B cell (primary cell): Measurements from ENCODE around the gene CISD1. TPM values are rescaled to one million over a fixed set of nuclear protein-coding genes. Genes with fewer than 3 reads are reported as not detected.
A peak's percentile ranks its signal among the peaks of the same experiment; 100 is the strongest.

ENCODE experiments used
- ATAC-seq: fragments of 200-7000 bp; cut with Tn5 transposase; one replicate; pipeline ENCODE4 v1.10.0; 2021; ENCODE audit warnings: low read depth, mild to moderate bottlenecking, moderate number of reproducible peaks, moderate library complexity
- CTCF ChIA-PET: fragments of 350-600 bp; sonication (Branson Sonifier 250); formaldehyde crosslinking; loops from one replicate; lab custom pipeline; 2021; ENCODE audit warnings: antibody characterized with exemption, inconsistent platforms; lab: Charles Lee
- POLR2A ChIA-PET: fragments of 350-600 bp; sonication (Branson Sonifier 250); formaldehyde crosslinking; loops from one replicate; lab custom pipeline; 2021; ENCODE audit warnings: antibody characterized with exemption; lab: Charles Lee
- DNase-seq: peaks from one replicate; pipeline ENCODE4 v3.0.0; 2013
- H2AFZ ChIP-seq: 2 replicates; pipeline ENCODE4 v1.6.1; 2012; ENCODE audit warnings: mild to moderate bottlenecking, low read depth, low read length; ENCODE audit not compliant: insufficient read depth, poor library complexity, severe bottlenecking
- H3K27ac ChIP-seq, 2 donors: 1 replicate in 1 of 2; 2 replicates in 1 of 2; pipeline ENCODE4 v1.5.1; 2012 to 2013; ENCODE audit warnings: low read length in 2 of 2, mild to moderate bottlenecking in 2 of 2, moderate library complexity in 1 of 2
- H3K27me3 ChIP-seq, 4 experiments: fragments of 200-600 bp in 1 of 4; sonication (generic) in 1 of 4; replicated peaks in 1 of 4; 1 replicate in 2 of 4; 2 replicates in 2 of 4; pipeline versions ENCODE4 v1.6.1 to v1.7.0; 2013 to 2016; ENCODE audit warnings: low read length in 3 of 4, mild to moderate bottlenecking in 2 of 4, mixed read lengths in 1 of 4, moderate library complexity in 1 of 4; ENCODE audit not compliant: insufficient read depth in 4 of 4, control insufficient read depth in 3 of 4; ENCODE audit errors: control extremely low read depth in 1 of 4
- H3K36me3 ChIP-seq, 2 experiments: replicated peaks in 1 of 2; 1 replicate in 1 of 2; 2 replicates in 1 of 2; pipeline versions ENCODE4 v1.6.1 to v1.7.1; 2013; ENCODE audit warnings: low read length in 1 of 2; ENCODE audit not compliant: insufficient read depth in 2 of 2, control insufficient read depth in 1 of 2; ENCODE audit errors: control extremely low read depth in 1 of 2, extremely low read depth in 1 of 2
- H3K4me1 ChIP-seq, 2 donors: fragments of 200-600 bp in 1 of 2; sonication (generic) in 1 of 2; 1 replicate in 1 of 2; 2 replicates in 1 of 2; pipeline versions ENCODE4 v1.5.1 to v1.6.1; 2013 to 2017; ENCODE audit warnings: low read length in 2 of 2; ENCODE audit not compliant: control insufficient read depth in 2 of 2, insufficient read depth in 2 of 2
- H3K4me2 ChIP-seq: replicated peaks from 2 replicates; pipeline ENCODE3; 2012; ENCODE audit warnings: mild to moderate bottlenecking, low read depth, low read length; ENCODE audit not compliant: poor library complexity, severe bottlenecking
- H3K4me3 ChIP-seq, 5 experiments: fragments of 200-600 bp in 1 of 5; sonication (generic) in 1 of 5; 1 replicate in 3 of 5; 2 replicates in 2 of 5; pipeline versions ENCODE4 v1.5.1 to v1.7.0; 2011 to 2016; ENCODE audit warnings: low read length in 4 of 5, mild to moderate bottlenecking in 4 of 5, low read depth in 2 of 5, control low read depth in 1 of 5, moderate library complexity in 1 of 5; ENCODE audit not compliant: insufficient read depth in 1 of 5; ENCODE audit errors: control extremely low read depth in 1 of 5, extremely low read depth in 1 of 5
- H3K79me2 ChIP-seq: fragments of 200-600 bp; sonication (generic); one replicate; pipeline ENCODE4 v1.6.0; 2016; ENCODE audit warnings: low read length; ENCODE audit not compliant: control insufficient read depth, insufficient read depth
- H3K9ac ChIP-seq: fragments of 200-600 bp; sonication (generic); 2 replicates; pipeline ENCODE4 v1.6.1; 2017; ENCODE audit warnings: mild to moderate bottlenecking, low read length, moderate library complexity
- H3K9me3 ChIP-seq, 3 donors: one replicate each; pipeline versions ENCODE4 v1.6.1 to v1.7.1; 2013; ENCODE audit warnings: low read length in 2 of 3; ENCODE audit not compliant: control insufficient read depth in 2 of 3, insufficient read depth in 1 of 3; ENCODE audit errors: control extremely low read depth in 1 of 3
- H4K20me1 ChIP-seq: 2 replicates; pipeline ENCODE4 v1.6.0; 2012; ENCODE audit warnings: mild to moderate bottlenecking, low read length; ENCODE audit not compliant: insufficient read depth, control insufficient read depth, poor library complexity, severe bottlenecking
- H3K27ac Mint-ChIP-seq: one replicate; pipeline ENCODE4 v1.8.0; 2021; ENCODE audit warnings: mixed read lengths
- H3K27me3 Mint-ChIP-seq: one replicate; pipeline ENCODE4 v1.8.0; 2021; ENCODE audit warnings: mixed read lengths
- H3K4me1 Mint-ChIP-seq: one replicate; pipeline ENCODE4 v1.8.0; 2021; ENCODE audit warnings: mixed read lengths
- H3K4me3 Mint-ChIP-seq: one replicate; pipeline ENCODE4 v1.8.0; 2021; ENCODE audit warnings: mixed read lengths
- H3K9me3 Mint-ChIP-seq: one replicate; pipeline ENCODE4 v1.8.0; 2022; ENCODE audit warnings: mixed read lengths; ENCODE audit not compliant: insufficient read depth
- EZH2 ChIP-seq: IDR thresholded peaks from 2 replicates; pipeline ENCODE4 v1.6.1; 2012; ENCODE audit warnings: borderline replicate concordance, low read depth, mild to moderate bottlenecking, moderate library complexity, low read length; ENCODE audit not compliant: insufficient read depth, poor library complexity, severe bottlenecking
- WGBS: methylation state at CpG from one replicate; pipeline ENCODE4 v1.1.5; 2013; ENCODE audit warnings: missing lambda C conversion rate; ENCODE audit not compliant: insufficient coverage; 5-methylcytosine and 5-hydroxymethylcytosine counted together
- intact Hi-C: fragments of 100-400 bp; cut with micrococcal nuclease; formaldehyde crosslinking; loops from one replicate; pipeline ENCODE4 v1.10.0; 2022
- polyA plus RNA-seq: library from polyadenylated mRNA; depleted of rRNA; stranded (reverse); fragments of >200 nt; gene quantifications from 2 replicates; pipeline ENCODE4 v1.2.3, GENCODE V29; 2012
- total RNA-seq, 2 donors: library from RNA; stranded (reverse); fragments of 120-200 nt in 1 of 2; gene quantifications; 1 replicate in 1 of 2; 2 replicates in 1 of 2; pipeline versions ENCODE4 v1.2.3 to v1.2.4, GENCODE V29; 2013 to 2022
- TF ChIP-seq, protein P1 (sequence below): fragments of 200-600 bp; IDR thresholded peaks from one replicate; pipeline ENCODE4 v1.8.0; 2022; ENCODE audit warnings: antibody characterized with exemption, mild to moderate bottlenecking

Gene CISD1
- total and polyA plus RNA-seq, 2 donors (not counting 1 experiment from before 2014, with no cell fraction given): 6.6 to 7.3 TPM

- Histone ChIP-seq H3K4me2 (no peak overlapping the region), H3K4me1 (peaks cover 9 to 17% of the 10 kb centered on the region in 2 donors), H3K9ac (no peak overlapping the region), H3K4me3 (no peak overlapping the region), H3K79me2 (peaks cover 40% of the 10 kb centered on the region), H4K20me1 (peaks cover 20% of the 10 kb centered on the region), H3K9me3 (peaks cover 0 to 4% (median 1%) of the 10 kb centered on the region in 3 donors), H2AFZ (no peak overlapping the region), H3K36me3 (peaks cover 3 to 21% of the 10 kb centered on the region in 2 experiments), H3K27me3 (no peaks in the 10 kb centered on the region), H3K27ac (no peak overlapping the region)
- CTCF ChIA-PET: no interaction called here
- DNase-seq (no peak), ATAC-seq (no peak)
- no peaks in the 10 kb centered on the region for H3K27me3 Mint-ChIP-seq
- no peak overlapping the region for H3K4me3 Mint-ChIP-seq
- H3K4me1 Mint-ChIP-seq: peaks cover 57% of the 10 kb centered on the region
- H3K9me3 Mint-ChIP-seq: peaks cover 2% of the 10 kb centered on the region
- POLR2A ChIA-PET: no interaction called here
- TF ChIP-seq, protein P1, sequence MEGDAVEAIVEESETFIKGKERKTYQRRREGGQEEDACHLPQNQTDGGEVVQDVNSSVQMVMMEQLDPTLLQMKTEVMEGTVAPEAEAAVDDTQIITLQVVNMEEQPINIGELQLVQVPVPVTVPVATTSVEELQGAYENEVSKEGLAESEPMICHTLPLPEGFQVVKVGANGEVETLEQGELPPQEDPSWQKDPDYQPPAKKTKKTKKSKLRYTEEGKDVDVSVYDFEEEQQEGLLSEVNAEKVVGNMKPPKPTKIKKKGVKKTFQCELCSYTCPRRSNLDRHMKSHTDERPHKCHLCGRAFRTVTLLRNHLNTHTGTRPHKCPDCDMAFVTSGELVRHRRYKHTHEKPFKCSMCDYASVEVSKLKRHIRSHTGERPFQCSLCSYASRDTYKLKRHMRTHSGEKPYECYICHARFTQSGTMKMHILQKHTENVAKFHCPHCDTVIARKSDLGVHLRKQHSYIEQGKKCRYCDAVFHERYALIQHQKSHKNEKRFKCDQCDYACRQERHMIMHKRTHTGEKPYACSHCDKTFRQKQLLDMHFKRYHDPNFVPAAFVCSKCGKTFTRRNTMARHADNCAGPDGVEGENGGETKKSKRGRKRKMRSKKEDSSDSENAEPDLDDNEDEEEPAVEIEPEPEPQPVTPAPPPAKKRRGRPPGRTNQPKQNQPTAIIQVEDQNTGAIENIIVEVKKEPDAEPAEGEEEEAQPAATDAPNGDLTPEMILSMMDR: no peak
- TF ChIP-seq EZH2: no peak
- H3K27ac Mint-ChIP-seq: peak overlapping the region; percentile 44
- WGBS: no CpG with 5 or more reads among the region's 3 CpGs
- intact Hi-C loops: no loop called here
Measured at GRCh38 chr10:58237014-58237834, 31.7 kb upstream of the CISD1 start.

DNA sequence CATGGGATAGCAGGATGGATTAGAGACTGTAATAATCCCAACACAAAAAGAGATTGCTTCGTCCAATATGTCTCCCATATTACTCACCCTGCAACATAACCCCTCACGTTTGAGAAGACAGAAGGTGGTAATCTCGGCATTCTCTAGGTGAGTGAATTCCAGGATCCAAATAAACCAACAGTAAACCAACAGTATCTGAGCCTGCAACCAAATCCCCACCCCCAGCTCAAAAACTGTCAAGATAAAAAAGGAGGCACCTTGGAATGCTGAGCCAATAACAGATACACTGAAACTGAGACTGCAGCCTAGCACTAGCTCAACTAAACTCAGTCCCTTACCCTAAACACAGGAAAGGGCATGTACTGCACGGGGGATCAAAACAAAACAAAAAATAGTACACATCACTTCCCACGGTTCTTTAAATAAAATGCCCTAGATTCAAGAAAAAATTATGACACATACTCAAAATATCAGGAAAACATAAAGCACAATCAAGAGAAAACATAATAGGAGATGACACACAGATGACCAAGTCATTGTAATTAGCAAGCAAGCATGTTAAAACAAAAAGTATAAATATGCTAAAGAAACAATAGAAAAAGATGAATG is 29.3 kb upstream of the CISD1 start:
- no peaks in the 10 kb centered on the region for H3K27me3 ChIP-seq
- 96% methylated on average over 3 of the region's 5 CpGs for WGBS
- intact Hi-C loops: no loop called here
- peaks cover 51% of the 10 kb centered on the region for H3K4me1 Mint-ChIP-seq
- CTCF ChIA-PET: interaction anchor here (0.7 to 1.4 kb wide), 3 partner anchors 57 to 62 kb away, joined by 3 to 4 read pairs (median 4); no protein-coding TSS in a partner anchor
- peaks cover 3 to 18% of the 10 kb centered on the region in 2 experiments for H3K36me3 ChIP-seq
- H2AFZ ChIP-seq: no peak overlapping the region
- peaks cover 30% of the 10 kb centered on the region for H4K20me1 ChIP-seq
- H3K79me2 ChIP-seq: peaks cover 55% of the 10 kb centered on the region
- H3K4me2 ChIP-seq: peak overlapping the region; percentile 16
- H3K9me3 ChIP-seq: peaks cover 0 to 17% (median 2%) of the 10 kb centered on the region in 3 donors
- no peak overlapping the region for H3K9ac ChIP-seq
- no peak overlapping the region for H3K4me3 Mint-ChIP-seq
- H3K27me3 Mint-ChIP-seq: no peaks in the 10 kb centered on the region
- ATAC-seq (no peak), DNase-seq (no peak)
- H3K27ac ChIP-seq: no peak overlapping the region
- H3K4me1 ChIP-seq: peaks cover 9 to 17% of the 10 kb centered on the region in 2 donors
- H3K4me3 ChIP-seq: no peak overlapping the region
- TF ChIP-seq EZH2: no peak
- TF ChIP-seq, protein P1: no peak
- POLR2A ChIA-PET: no interaction called here
- peaks cover 2% of the 10 kb centered on the region for H3K9me3 Mint-ChIP-seq
- no peak overlapping the region for H3K27ac Mint-ChIP-seq
